Esophagus (tissue), 2 donors: ENCODE results near the gene HOXD11. TPM values are rescaled to one million over a fixed set of nuclear protein-coding genes. Genes with fewer than 3 reads are reported as not detected.

Source experiments
- H3K27ac ChIP-seq, 2 donors: one replicate each; pipeline ENCODE4 v1.5.1; 2013; ENCODE audit warnings: low read depth in 2 of 2, mild to moderate bottlenecking in 2 of 2, inconsistent platforms in 1 of 2, low read length in 1 of 2, moderate library complexity in 1 of 2
- H3K27me3 ChIP-seq, 2 donors: one replicate each; pipeline ENCODE4 v1.6.1; 2013; ENCODE audit warnings: low read length in 2 of 2, control low read depth in 1 of 2, mild to moderate bottlenecking in 1 of 2; ENCODE audit not compliant: insufficient read depth in 2 of 2, control insufficient read depth in 1 of 2
- H3K36me3 ChIP-seq, 2 donors: one replicate each; pipeline ENCODE4 v1.6.1; 2013; ENCODE audit warnings: low read length in 1 of 2; ENCODE audit not compliant: control insufficient read depth in 2 of 2, insufficient read depth in 2 of 2
- H3K4me1 ChIP-seq, 2 donors: one replicate each; pipeline ENCODE4 v1.6.1; 2013; ENCODE audit warnings: low read length in 1 of 2; ENCODE audit not compliant: control insufficient read depth in 2 of 2, insufficient read depth in 2 of 2
- H3K4me3 ChIP-seq, 2 donors: one replicate each; pipeline ENCODE4 v1.5.1; 2013; ENCODE audit warnings: low read length in 2 of 2, mild to moderate bottlenecking in 2 of 2, low read depth in 1 of 2, moderate library complexity in 1 of 2
- H3K9me3 ChIP-seq, 2 donors: one replicate each; pipeline ENCODE4 v1.6.1; 2013; ENCODE audit warnings: mild to moderate bottlenecking in 2 of 2, low read depth in 1 of 2, low read length in 1 of 2, moderate library complexity in 1 of 2; ENCODE audit not compliant: control insufficient read depth in 2 of 2, insufficient read depth in 1 of 2
- WGBS, 2 donors: extraction: QIAGEN DNeasy Blood & Tissue Kit; methylation state at CpG; one replicate each; pipeline ENCODE4 v1.1.7; 2013; 5-methylcytosine and 5-hydroxymethylcytosine counted together
- polyA plus RNA-seq, 2 donors: library from polyadenylated mRNA; stranded (reverse); fragments of 200-250 nt; gene quantifications; one replicate each; pipeline ENCODE4 v1.2.3, GENCODE V29; 2013
- donor health status: healthy with polysubstance abuse.
- donor health status: Bipolar disorder and iron deficiency.

HOXD11 gene
- polyA plus RNA-seq, 2 donors = 0.08 TPM; not detected in 1

- Histone ChIP-seq H3K36me3 (no peaks in the 10 kb centered on the region), H3K27ac (no peak overlapping the region), H3K4me1 (peaks cover 4 to 10% of the 10 kb centered on the region in 2 donors), H3K4me3 (no peak overlapping the region), H3K27me3 (peaks cover 2 to 55% of the 10 kb centered on the region in 2 donors), H3K9me3 (peaks cover 8 to 26% of the 10 kb centered on the region in 2 donors)
- 6 to 7% methylated on average over 46 of the region's 46 CpGs for WGBS, 2 donors
These were observed 21.0 kb upstream of the HOXD11 start for GRCh38 chr2:176085861-176086771.

GRCh38 chr2:176087330-176088047 lies 19.6 kb upstream of the HOXD11 start:
- H3K4me3 ChIP-seq = no peak overlapping the region
- H3K27me3 ChIP-seq = peaks cover 2 to 55% of the 10 kb centered on the region in 2 donors
- WGBS, 2 donors = 30 to 38% methylated on average over 29 of the region's 29 CpGs
- H3K4me1 ChIP-seq = peaks cover 7 to 8% of the 10 kb centered on the region in 2 donors
- peaks cover 0 to 19% of the 10 kb centered on the region in 2 donors for H3K9me3 ChIP-seq
- no peak overlapping the region for H3K27ac ChIP-seq
- H3K36me3 ChIP-seq = no peaks in the 10 kb centered on the region

DNA sequence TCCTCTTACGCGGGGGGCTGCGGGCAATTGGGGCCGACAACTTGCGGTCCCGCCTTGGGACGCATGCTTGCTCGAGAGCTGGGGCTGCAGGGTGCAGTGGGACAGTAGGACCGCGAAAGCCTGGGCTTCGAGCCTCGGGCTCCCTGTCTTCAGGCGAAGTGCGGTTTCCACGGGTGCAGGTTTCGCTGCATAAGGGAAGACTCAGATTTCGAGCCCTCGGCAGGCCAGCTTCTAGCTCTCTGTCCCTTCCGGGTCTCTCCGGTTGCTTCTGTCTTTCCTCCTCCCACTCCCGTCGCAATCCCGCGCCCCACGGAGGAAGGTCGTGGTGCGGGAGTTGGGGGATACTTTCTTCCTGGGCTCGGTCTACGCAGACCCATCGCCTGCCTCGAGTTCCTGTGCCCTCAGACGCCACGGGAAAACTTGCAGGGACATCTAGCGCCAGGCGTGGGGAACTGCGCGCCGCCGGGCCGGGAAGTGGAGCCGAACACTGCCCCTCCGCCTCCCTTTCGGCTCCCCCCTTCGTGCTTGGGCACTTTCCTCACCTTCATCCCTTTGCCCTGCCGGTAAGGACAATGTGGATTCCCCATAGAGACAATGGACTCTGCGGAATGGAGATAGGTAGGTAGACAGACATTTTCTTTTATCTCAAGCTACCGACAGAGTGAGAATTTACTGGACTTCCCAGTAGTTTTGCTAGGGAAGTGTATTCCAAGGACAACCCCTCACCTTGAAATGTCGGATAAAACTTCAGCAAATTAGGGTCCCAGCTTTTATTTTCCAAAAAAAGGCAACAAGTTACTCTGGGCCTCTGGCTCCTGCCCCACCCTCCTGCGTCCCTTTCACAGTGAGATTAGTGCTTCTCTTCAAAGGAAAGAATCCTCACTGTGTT lies 18.8 kb upstream of the HOXD11 start:
- WGBS, 2 donors = 5 to 8% methylated on average over 49 of the region's 49 CpGs
- no peak overlapping the region for H3K27ac ChIP-seq
- H3K4me3 ChIP-seq = peak overlapping the region; percentile 21 to 37
- peaks cover 2 to 52% of the 10 kb centered on the region in 2 donors for H3K27me3 ChIP-seq
- no peaks in the 10 kb centered on the region for H3K36me3 ChIP-seq
- peaks cover 0 to 14% of the 10 kb centered on the region in 2 donors for H3K9me3 ChIP-seq
- H3K4me1 ChIP-seq = peaks cover 9 to 11% of the 10 kb centered on the region in 2 donors

GRCh38 chr2:176088937-176089842 lies 17.9 kb upstream of the HOXD11 start:
- H3K4me3 ChIP-seq = no peak overlapping the region
- H3K27ac ChIP-seq = no peak overlapping the region
- H3K27me3 ChIP-seq = peaks cover 2 to 51% of the 10 kb centered on the region in 2 donors
- H3K36me3 ChIP-seq = no peaks in the 10 kb centered on the region
- 7 to 10% methylated on average over 6 of the region's 6 CpGs for WGBS, 2 donors
- H3K4me1 ChIP-seq = peaks cover 8 to 15% of the 10 kb centered on the region in 2 donors
- H3K9me3 ChIP-seq = peaks cover 0 to 16% of the 10 kb centered on the region in 2 donors

GRCh38 chr2:176089843-176090395 lies 17.2 kb upstream of the HOXD11 start:
- peaks cover 0 to 17% of the 10 kb centered on the region in 2 donors for H3K9me3 ChIP-seq
- H3K27me3 ChIP-seq = peaks cover 2 to 53% of the 10 kb centered on the region in 2 donors
- H3K27ac ChIP-seq = no peak overlapping the region
- H3K36me3 ChIP-seq = no peaks in the 10 kb centered on the region
- H3K4me1 ChIP-seq = peaks cover 8 to 15% of the 10 kb centered on the region in 2 donors
- H3K4me3 ChIP-seq = no peak overlapping the region

DNA sequence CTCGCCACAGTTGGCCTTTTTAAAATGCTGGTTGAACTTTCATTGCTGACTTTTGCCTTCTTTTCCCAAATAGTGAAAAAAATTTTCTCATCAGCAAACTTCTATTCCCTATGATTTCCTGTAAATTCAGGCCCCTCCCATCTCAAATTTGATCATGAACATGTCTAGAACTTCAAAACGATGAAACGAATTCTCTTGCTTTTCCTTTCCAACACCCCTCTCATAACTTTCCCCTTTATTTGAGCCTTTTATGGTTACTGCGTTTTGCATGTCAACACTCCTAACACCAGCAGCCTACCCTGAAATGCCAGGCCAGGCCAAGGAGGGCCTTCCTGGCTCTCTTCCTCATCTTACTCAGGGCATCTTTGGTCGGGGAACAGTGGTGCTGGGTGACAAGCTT lies 16.2 kb upstream of the HOXD11 start:
- Histone ChIP-seq H3K27me3 (peaks cover 2 to 47% of the 10 kb centered on the region in 2 donors), H3K4me3 (no peak overlapping the region), H3K36me3 (no peaks in the 10 kb centered on the region), H3K27ac (no peak overlapping the region), H3K4me1 (peaks cover 8 to 14% of the 10 kb centered on the region in 2 donors), H3K9me3 (peaks cover 0 to 14% of the 10 kb centered on the region in 2 donors)
- WGBS, 2 donors = 25 to 30% methylated on average over 5 of the region's 5 CpGs

GRCh38 chr2:176091329-176092258 lies 15.5 kb upstream of the HOXD11 start:
- peaks cover 0 to 43% of the 10 kb centered on the region in 2 donors for H3K27me3 ChIP-seq
- H3K4me3 ChIP-seq = no peak overlapping the region
- peaks cover 0 to 12% of the 10 kb centered on the region in 2 donors for H3K9me3 ChIP-seq
- WGBS, 2 donors = 8 to 14% methylated on average over 31 of the region's 31 CpGs
- peaks cover 8 to 13% of the 10 kb centered on the region in 2 donors for H3K4me1 ChIP-seq
- H3K36me3 ChIP-seq = no peaks in the 10 kb centered on the region
- H3K27ac ChIP-seq = no peak overlapping the region
